CD4-positive, alpha-beta T cell treated with Interleukin-6 at 100 ng/mL for 8 hours (primary cell): ENCODE results near the gene FAM110A.
"Not testable (repeated sequence)": the region's sequence is repeated elsewhere in the genome, so short reads cannot be mapped to it uniquely, and the experiment has no call there.

Experiments
- DNase-seq: peaks from one replicate; pipeline ENCODE4 v3.0.0-alpha.2; 2020; ENCODE audit warnings: mixed read lengths, low spot score

Gene FAM110A

GRCh38 chr20:873875-874607 lies 40.5 kb downstream of the FAM110A start:
- DNase-seq = no peak

GRCh38 chr20:875115-875514 lies 41.6 kb downstream of the FAM110A start:
- no peak for DNase-seq

GRCh38 chr20:877814-878213 lies 44.3 kb downstream of the FAM110A start:
- DNase-seq = no peak

GRCh38 chr20:878511-879307 lies 45.2 kb downstream of the FAM110A start:
- DNase-seq = no peak

- no peak for DNase-seq
Observed at GRCh38 chr20:879626-880025, 46.1 kb downstream of the FAM110A start.

GRCh38 chr20:881051-881782 lies 47.7 kb downstream of the FAM110A start:
- DNase-seq = peak; percentile 7

GRCh38 chr20:881783-882144 lies 48.2 kb downstream of the FAM110A start:
- DNase-seq = no peak

- DNase-seq = no peak
Observed at GRCh38 chr20:884983-885952, 51.8 kb downstream of the FAM110A start.

GRCh38 chr20:887137-887536 lies 53.6 kb downstream of the FAM110A start:
- no peak for DNase-seq

GRCh38 chr20:888057-888456 lies 54.5 kb downstream of the FAM110A start:
- no peak for DNase-seq

- DNase-seq = no peak
Observed at GRCh38 chr20:889106-889505, 55.6 kb downstream of the FAM110A start.

- DNase-seq = no peak
Observed at GRCh38 chr20:889932-890463, 56.5 kb downstream of the FAM110A start.

- DNase-seq = no peak
Observed at GRCh38 chr20:890666-891057, 57.1 kb downstream of the FAM110A start.

GRCh38 chr20:891058-891705 lies 57.7 kb downstream of the FAM110A start:
- DNase-seq = no peak

- DNase-seq = no peak
Observed at GRCh38 chr20:891706-892080, 58.2 kb downstream of the FAM110A start.

GRCh38 chr20:892371-892770 lies 58.9 kb downstream of the FAM110A start:
- DNase-seq = not testable (repeated sequence)
